Body of pancreas (tissue), 4 donors: ENCODE measurements around the gene FES. TPM values are rescaled to one million over a fixed set of nuclear protein-coding genes. Genes with fewer than 3 reads are reported as not detected.
A peak's percentile ranks its signal among the peaks of the same experiment; 100 is the strongest.
"Not testable (repeated sequence)": the region's sequence is repeated elsewhere in the genome, so short reads cannot be mapped to it uniquely, and the experiment has no call there.

Experiments
- ATAC-seq: fragments of 150-250 bp; one replicate; pipeline ENCODE4 v1.9.1; 2016
- DNase-seq, 4 donors: peaks; one replicate each; pipeline ENCODE4 v3.0.0-alpha.2; 2019
- H3K27ac ChIP-seq, 4 donors: fragments of 200-600 bp; sonication (generic); 1 replicate in 3 of 4; 2 replicates in 1 of 4; pipeline versions ENCODE4 v1.5.1 to v1.6.1; 2016 to 2019; ENCODE audit warnings: mild to moderate bottlenecking in 1 of 4, mixed read lengths in 1 of 4, moderate library complexity in 1 of 4
- H3K27me3 ChIP-seq, 2 donors: fragments of 200-600 bp; sonication (generic); one replicate each; pipeline ENCODE4 v1.6.0; 2016; ENCODE audit warnings: mild to moderate bottlenecking in 1 of 2
- H3K36me3 ChIP-seq, 2 donors: fragments of 200-600 bp; sonication (generic); replicated peaks in 1 of 2; 2 replicates each; pipeline ENCODE4 v1.5.1; 2016; ENCODE audit warnings: low read depth in 2 of 2; ENCODE audit not compliant: insufficient read depth in 1 of 2
- H3K4me1 ChIP-seq: fragments of 200-600 bp; sonication (generic); one replicate; pipeline ENCODE4 v1.6.0; 2016
- H3K4me3 ChIP-seq, 2 donors: fragments of 200-600 bp; sonication (generic); 1 replicate in 1 of 2; 2 replicates in 1 of 2; pipeline ENCODE4 v1.5.1; 2016 to 2019
- H3K9me3 ChIP-seq, 3 donors: fragments of 200-600 bp; sonication (generic); 1 replicate in 2 of 3; 2 replicates in 1 of 3; pipeline ENCODE4 v1.5.1; 2016
- POLR2A ChIP-seq, 3 donors: fragments of 450-650 bp; IDR thresholded peaks; one replicate each; pipeline ENCODE4 v1.6.1; 2016; ENCODE audit warnings: antibody characterized with exemption in 3 of 3, mild to moderate bottlenecking in 2 of 3
- WGBS, 2 donors: methylation state at CpG; one replicate each; pipeline ENCODE4 v1.1.5; 2017; 5-methylcytosine and 5-hydroxymethylcytosine counted together
- intact Hi-C: fragments of 100-400 bp; cut with DNase I; formaldehyde crosslinking; loops from one replicate; pipeline ENCODE4 v1.15.1; 2023
- total RNA-seq, 2 donors: library from RNA; depleted of rRNA; stranded (reverse); fragments of >200 nt; gene quantifications; one replicate each; pipeline ENCODE4 v1.1.0, GENCODE V29; 2016
- TF ChIP-seq, protein P1 (sequence below), 7 experiments: fragments of 450-650 bp in 4 of 7; fragments of 200-600 bp in 3 of 7; sonication (generic) in 3 of 7; IDR thresholded peaks; one replicate each; pipeline ENCODE4 v1.5.1; 2016 to 2019; ENCODE audit warnings: antibody characterized with exemption in 7 of 7

Gene FES
- total RNA-seq, 2 donors from 2014 or later = 16.9 to 24.4 TPM

DNA sequence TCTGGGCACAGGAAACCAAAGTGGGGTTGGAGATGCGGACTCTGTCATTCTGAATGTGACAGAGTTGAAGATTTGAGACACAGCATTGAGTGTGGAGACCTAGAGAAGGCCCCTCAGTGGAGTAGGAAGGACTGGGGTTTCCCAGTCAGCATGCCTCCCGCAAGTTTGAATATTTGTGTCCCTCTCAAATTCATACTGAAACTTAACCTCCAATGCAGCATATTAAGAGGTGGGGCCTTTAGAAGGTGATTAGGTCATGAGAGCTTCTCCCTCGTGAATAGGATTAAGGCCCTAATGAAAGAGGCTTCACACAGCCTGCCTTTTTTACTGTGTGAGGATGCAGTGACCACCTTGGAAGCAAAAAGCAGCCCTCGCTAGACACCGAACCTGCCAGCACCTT lies 40.1 kb downstream of the FES start:
- peaks cover 5 to 17% of the 10 kb centered on the region in 2 donors for H3K36me3 ChIP-seq
- ATAC-seq = no peak
- no peak overlapping the region for H3K27ac ChIP-seq
- H3K9me3 ChIP-seq = no peaks in the 10 kb centered on the region
- TF ChIP-seq, protein P1, sequence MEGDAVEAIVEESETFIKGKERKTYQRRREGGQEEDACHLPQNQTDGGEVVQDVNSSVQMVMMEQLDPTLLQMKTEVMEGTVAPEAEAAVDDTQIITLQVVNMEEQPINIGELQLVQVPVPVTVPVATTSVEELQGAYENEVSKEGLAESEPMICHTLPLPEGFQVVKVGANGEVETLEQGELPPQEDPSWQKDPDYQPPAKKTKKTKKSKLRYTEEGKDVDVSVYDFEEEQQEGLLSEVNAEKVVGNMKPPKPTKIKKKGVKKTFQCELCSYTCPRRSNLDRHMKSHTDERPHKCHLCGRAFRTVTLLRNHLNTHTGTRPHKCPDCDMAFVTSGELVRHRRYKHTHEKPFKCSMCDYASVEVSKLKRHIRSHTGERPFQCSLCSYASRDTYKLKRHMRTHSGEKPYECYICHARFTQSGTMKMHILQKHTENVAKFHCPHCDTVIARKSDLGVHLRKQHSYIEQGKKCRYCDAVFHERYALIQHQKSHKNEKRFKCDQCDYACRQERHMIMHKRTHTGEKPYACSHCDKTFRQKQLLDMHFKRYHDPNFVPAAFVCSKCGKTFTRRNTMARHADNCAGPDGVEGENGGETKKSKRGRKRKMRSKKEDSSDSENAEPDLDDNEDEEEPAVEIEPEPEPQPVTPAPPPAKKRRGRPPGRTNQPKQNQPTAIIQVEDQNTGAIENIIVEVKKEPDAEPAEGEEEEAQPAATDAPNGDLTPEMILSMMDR (IDR thresholded peaks at IDR 0.05) = no peak
- TF ChIP-seq POLR2A (IDR thresholded peaks at IDR 0.05) = no peak
- peaks cover 5% of the 10 kb centered on the region for H3K4me1 ChIP-seq
- 85% methylated on average over 5 of the region's 5 CpGs for WGBS, 2 donors
- H3K4me3 ChIP-seq = no peak overlapping the region
- intact Hi-C loops = no loop called here
- DNase-seq = no peak
- no peaks in the 10 kb centered on the region for H3K27me3 ChIP-seq

DNA sequence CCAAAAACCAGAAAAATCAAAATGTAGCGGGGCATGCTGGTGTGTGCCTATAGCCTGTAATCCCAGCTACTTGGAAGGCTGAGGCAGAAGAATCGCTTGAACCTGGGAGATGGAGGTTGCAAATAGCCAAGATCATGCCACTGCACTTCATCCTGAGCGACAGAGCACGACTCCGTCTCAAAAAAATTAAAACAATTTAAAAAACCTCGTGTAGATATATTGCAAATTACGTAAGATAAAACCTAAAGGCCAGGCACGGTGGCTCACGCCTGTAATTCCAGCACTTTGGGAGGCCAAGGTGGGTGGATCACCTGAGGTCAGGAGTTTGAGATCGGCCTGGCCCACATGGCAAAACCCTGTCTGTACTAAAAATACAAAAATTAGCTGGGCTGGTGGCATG lies 42.5 kb downstream of the FES start:
- H3K9me3 ChIP-seq, H3K27ac ChIP-seq, H3K27me3 ChIP-seq, DNase-seq, ATAC-seq, H3K36me3 ChIP-seq, intact Hi-C loops, H3K4me3 ChIP-seq: not testable (repeated sequence)
- peaks cover 20% of the 10 kb centered on the region for H3K4me1 ChIP-seq
- 90 to 91% methylated on average over 10 of the region's 10 CpGs for WGBS, 2 donors

DNA sequence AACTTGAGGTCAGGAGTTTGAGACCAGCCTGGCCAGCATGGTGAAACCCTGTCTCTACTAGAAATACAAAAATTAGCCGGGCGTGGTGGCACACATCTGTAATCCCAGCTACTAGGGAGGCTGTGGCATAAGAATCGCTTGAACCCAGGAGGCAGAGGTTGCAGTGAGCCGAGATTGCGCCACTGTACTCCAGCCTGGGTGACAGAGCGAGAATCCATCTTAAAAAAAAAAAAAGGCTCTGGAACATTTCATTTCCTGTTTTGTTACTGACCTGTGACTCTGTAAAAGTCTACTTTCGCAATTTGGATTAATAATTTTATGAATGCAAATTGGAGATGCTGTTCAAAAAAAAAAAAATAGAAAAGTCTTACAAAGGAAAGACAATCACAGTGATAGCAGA lies 43.8 kb downstream of the FES start:
- H3K36me3 ChIP-seq, H3K4me3 ChIP-seq, ATAC-seq, H3K27ac ChIP-seq, H3K27me3 ChIP-seq, intact Hi-C loops, H3K9me3 ChIP-seq, DNase-seq: not testable (repeated sequence)
- H3K4me1 ChIP-seq = peaks cover 27% of the 10 kb centered on the region
- 90 to 92% methylated on average over 7 of the region's 7 CpGs for WGBS, 2 donors

DNA sequence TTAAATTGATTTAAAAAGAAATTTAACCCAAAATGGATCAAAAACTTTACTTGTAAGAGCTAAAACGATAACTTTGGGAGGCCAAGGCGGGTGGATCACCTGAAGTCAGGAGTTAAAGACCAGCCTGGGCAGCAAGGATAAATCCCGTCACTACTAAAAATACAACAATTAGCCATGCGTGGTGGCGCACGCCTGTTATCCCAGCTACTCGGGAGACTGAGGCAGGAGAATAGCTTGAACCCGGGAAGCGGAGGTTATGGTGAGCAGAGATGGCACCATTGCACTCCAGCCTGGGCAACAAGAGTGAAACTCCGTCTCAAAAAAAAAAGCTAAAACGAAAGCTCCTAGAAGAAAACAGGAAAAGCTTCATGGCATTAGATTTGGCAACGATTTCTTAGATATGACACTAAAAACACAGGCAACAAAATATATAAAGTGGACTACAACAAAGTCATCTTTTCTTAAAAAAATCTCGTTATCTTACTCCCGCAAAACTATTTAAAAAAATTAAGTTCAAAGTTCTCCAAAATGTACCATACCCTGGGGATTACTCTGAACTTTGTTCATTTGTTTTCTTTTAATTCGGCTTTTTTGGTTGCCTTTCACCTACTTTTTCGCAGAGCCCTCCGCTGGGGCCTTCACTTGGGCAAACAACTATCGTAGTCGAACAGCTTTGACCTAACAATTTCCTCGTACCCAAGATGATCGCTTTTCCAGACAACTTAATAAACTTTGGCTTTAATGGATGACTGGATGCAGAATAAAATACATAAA lies 45.1 kb downstream of the FES start:
- no peak for DNase-seq
- Histone ChIP-seq H3K27me3 (no peaks in the 10 kb centered on the region), H3K36me3 (no peaks in the 10 kb centered on the region), H3K4me1 (peaks cover 35% of the 10 kb centered on the region), H3K9me3 (no peaks in the 10 kb centered on the region), H3K4me3 (peak overlapping the region; percentile 26 to 58), H3K27ac (peak overlapping the region; percentile 72 to 98 (median 91))
- no peak for ATAC-seq
- TF ChIP-seq, protein P1 (IDR thresholded peaks at IDR 0.05) = peak in 2 of 7 experiments; percentile 23 to 35
- TF ChIP-seq POLR2A (IDR thresholded peaks at IDR 0.05) = no peak
- intact Hi-C loops = no loop called here
- 39 to 43% methylated on average over 21 of the region's 21 CpGs for WGBS, 2 donors

- WGBS, 2 donors = 46 to 51% methylated on average over 15 of the region's 15 CpGs
- Histone ChIP-seq H3K27ac (peak overlapping the region; percentile 79 to 98 (median 91)), H3K27me3 (no peaks in the 10 kb centered on the region), H3K9me3 (no peaks in the 10 kb centered on the region), H3K36me3 (no peaks in the 10 kb centered on the region), H3K4me1 (peaks cover 45% of the 10 kb centered on the region), H3K4me3 (no peak overlapping the region)
- intact Hi-C loops = no loop called here
- TF ChIP-seq POLR2A (IDR thresholded peaks at IDR 0.05) = no peak
- TF ChIP-seq, protein P1 (IDR thresholded peaks at IDR 0.05) = no peak
- ATAC-seq (no peak), DNase-seq (peak in 1 of 4 donors; percentile 39)
Measured at GRCh38 chr15:90930861-90931574, 46.7 kb downstream of the FES start.
